Parathyroid adenoma (tissue), 2 donors: ENCODE results near the gene TMEM250.

ENCODE experiments used
- H2AFZ ChIP-seq: fragments of 300-600 bp; sonication (generic); one replicate; pipeline ENCODE4 v1.7.0; 2017; ENCODE audit warnings: antibody characterized with exemption, mild to moderate bottlenecking
- H3K27ac ChIP-seq: fragments of 300-600 bp; sonication (generic); one replicate; pipeline ENCODE4 v1.7.0; 2017
- H3K27me3 ChIP-seq: fragments of 300-600 bp; sonication (generic); one replicate; pipeline ENCODE4 v1.7.0; 2017; ENCODE audit warnings: low read length; ENCODE audit not compliant: control insufficient read depth, insufficient read depth
- H3K36me3 ChIP-seq: fragments of 300-600 bp; sonication (generic); one replicate; pipeline ENCODE4 v1.7.0; 2017; ENCODE audit warnings: low read length; ENCODE audit not compliant: control insufficient read depth, insufficient read depth
- H3K4me1 ChIP-seq: fragments of 300-600 bp; sonication (generic); one replicate; pipeline ENCODE4 v1.7.0; 2017; ENCODE audit warnings: control low read depth
- H3K4me2 ChIP-seq: fragments of 300-600 bp; sonication (generic); one replicate; pipeline ENCODE4 v1.7.0; 2017; ENCODE audit warnings: low read length
- H3K4me3 ChIP-seq: fragments of 300-600 bp; sonication (generic); one replicate; pipeline ENCODE4 v1.7.0; 2017; ENCODE audit warnings: low read depth, low read length
- H3K79me2 ChIP-seq: fragments of 300-600 bp; sonication (generic); one replicate; pipeline ENCODE4 v1.7.0; 2017; ENCODE audit warnings: control low read depth
- H3K9ac ChIP-seq: fragments of 300-600 bp; sonication (generic); one replicate; pipeline ENCODE4 v1.7.0; 2017; ENCODE audit warnings: mild to moderate bottlenecking
- H3K9me3 ChIP-seq: fragments of 300-600 bp; sonication (generic); one replicate; pipeline ENCODE4 v1.7.0; 2017; ENCODE audit warnings: low read length; ENCODE audit not compliant: control insufficient read depth
- CTCF ChIP-seq: fragments of 300-600 bp; sonication (generic); IDR thresholded peaks from one replicate; pipeline ENCODE4 v1.7.0; 2017; ENCODE audit warnings: antibody characterized with exemption, mild to moderate bottlenecking
- donor health status: primary hyperparathyroidism.

TMEM250 gene

GRCh38 chr9:136098210-136098609 lies 20.5 kb downstream of the TMEM250 start:
- H3K4me2 ChIP-seq: no peak overlapping the region
- no peak overlapping the region for H2AFZ ChIP-seq
- H3K27me3 ChIP-seq: no peaks in the 10 kb centered on the region
- H3K9ac ChIP-seq: no peak overlapping the region
- H3K4me3 ChIP-seq: no peak overlapping the region
- no peaks in the 10 kb centered on the region for H3K9me3 ChIP-seq
- H3K4me1 ChIP-seq: peaks cover 2% of the 10 kb centered on the region
- no peaks in the 10 kb centered on the region for H3K36me3 ChIP-seq
- H3K27ac ChIP-seq: no peak overlapping the region
- H3K79me2 ChIP-seq: peaks cover 2% of the 10 kb centered on the region
- TF ChIP-seq CTCF: no peak

GRCh38 chr9:136096505-136097001 lies 22.1 kb downstream of the TMEM250 start:
- Histone ChIP-seq H3K27me3 (no peaks in the 10 kb centered on the region), H3K4me2 (peak overlapping the region; percentile 77), H3K79me2 (peaks cover 6% of the 10 kb centered on the region)

GRCh38 chr9:136095070-136096058 lies 23.3 kb downstream of the TMEM250 start, which contains the start of gene NACC2:
TSS of gene NACC2 (minus strand) at chr9:136095289. CDS start at chr9:136050521, 44,768 bp downstream.
- Histone ChIP-seq H2AFZ (peak within 1 kb of the TSS; percentile 64), H3K9ac (peak within 1 kb of the TSS; percentile 37), H3K27ac (peak within 1 kb of the TSS; percentile 77), H3K4me1 (peaks cover 2% of the 10 kb centered on the region), H3K79me2 (peaks cover 7% of the 10 kb centered on the region), H3K4me3 (peak within 1 kb of the TSS; percentile 69), H3K9me3 (no peaks in the 10 kb centered on the region), H3K36me3 (no peaks in the 10 kb centered on the region), H3K4me2 (peak within 1 kb of the TSS; percentile 97), H3K27me3 (no peaks in the 10 kb centered on the region)
- TF ChIP-seq CTCF: no peak

More at GRCh38 chr9:136096505-136097001, 22.1 kb downstream of the TMEM250 start:
- Histone ChIP-seq H3K9me3 (no peaks in the 10 kb centered on the region), H3K36me3 (no peaks in the 10 kb centered on the region), H2AFZ (no peak overlapping the region), H3K4me3 (no peak overlapping the region), H3K9ac (no peak overlapping the region), H3K27ac (no peak overlapping the region), H3K4me1 (peaks cover 2% of the 10 kb centered on the region)
- TF ChIP-seq CTCF: no peak

GRCh38 chr9:136093995-136094881 lies 24.4 kb downstream of the TMEM250 start:
- H3K36me3 ChIP-seq: no peaks in the 10 kb centered on the region
- peak overlapping the region; percentile 37 for H3K9ac ChIP-seq
- H3K4me2 ChIP-seq: peak overlapping the region; percentile 97
- no peak for TF ChIP-seq CTCF
- no peaks in the 10 kb centered on the region for H3K9me3 ChIP-seq
- H3K4me1 ChIP-seq: peaks cover 2% of the 10 kb centered on the region
- H3K27me3 ChIP-seq: no peaks in the 10 kb centered on the region
- H3K4me3 ChIP-seq: peak overlapping the region; percentile 69
- H3K79me2 ChIP-seq: peaks cover 14% of the 10 kb centered on the region
- peak overlapping the region; percentile 74 for H3K27ac ChIP-seq
- H2AFZ ChIP-seq: peak overlapping the region; percentile 64
